ENCODE results near the gene KLHL1. TPM values are rescaled to one million over a fixed set of nuclear protein-coding genes. Genes with fewer than 3 reads are reported as not detected.

KLHL1 gene
- total RNA-seq, 1 experiment from 2014 or later = not detected

- TF ChIP-seq ATF3 (IDR thresholded peaks at IDR 0.05) = no peak
- no peak for TF ChIP-seq TCF7L2 (IDR thresholded peaks at IDR 0.05; ENCODE audit: borderline replicate concordance, extremely low read depth, insufficient read depth, insufficient read length)
- TF ChIP-seq ZFX (IDR thresholded peaks at IDR 0.05) = no peak
- TF ChIP-seq CBX3 (IDR thresholded peaks at IDR 0.05; ENCODE audit: low read depth) = no peak
- TF ChIP-seq SP1 (IDR thresholded peaks at IDR 0.05; ENCODE audit: low read depth) = no peak
- TF ChIP-seq EZH2phosphoT487 (IDR thresholded peaks at IDR 0.05; ENCODE audit: borderline replicate concordance) = no peak
Measured at GRCh38 chr13:69681722-69682121, 426.5 kb downstream of the KLHL1 start (continued).

- DNase-seq (ENCODE audit: low read depth, low spot score) = no peak
- H3K27ac ChIP-seq (ENCODE audit: low read depth, low read length) = no peak overlapping the region
- ATAC-seq = no peak
- no peaks in the 10 kb centered on the region for H3K79me2 ChIP-seq (ENCODE audit: insufficient read depth, low read length)
- no peaks in the 10 kb centered on the region for H3K4me1 ChIP-seq (ENCODE audit: control insufficient read depth in 1 of 2, insufficient read depth in 2 of 2, low read length in 2 of 2)
- ChIA-PET POLR2A (no interaction called here), CTCF (no interaction called here), RAD21 (ENCODE audit: low non-redundant PET in 1 of 2, low total read pairs in 2 of 2, uncharacterized antibody in 2 of 2, unreplicated experiment in 2 of 2) (no interaction called here)
- peaks cover 0 to 4% of the 10 kb centered on the region in 2 experiments; a peak in 1 of 4 replicates for H3K9me3 ChIP-seq (ENCODE audit: control insufficient read depth in 1 of 2, insufficient read depth in 1 of 2, low read depth in 1 of 2, low read length in 2 of 2)
- no peak overlapping the region for H3K4me3 ChIP-seq (replicated peaks in 1 of 2; ENCODE audit: low read depth in 1 of 2, low read length in 2 of 2)
- intact Hi-C loops (cut with micrococcal nuclease) = no loop called here
- TF ChIP-seq CBX3 (IDR thresholded peaks at IDR 0.05; ENCODE audit: low read depth) (no peak), SIN3A (IDR thresholded peaks at IDR 0.05; ENCODE audit: low read depth) (no peak), REST (IDR thresholded peaks at IDR 0.05; ENCODE audit: low read depth) (no peak), FOSL1 (IDR thresholded peaks at IDR 0.05; ENCODE audit: low read depth) (no peak), RAD21 (IDR thresholded peaks at IDR 0.05; ENCODE audit: low read depth) (no peak), EZH2phosphoT487 (IDR thresholded peaks at IDR 0.05; ENCODE audit: borderline replicate concordance) (no peak), ZNF274 (IDR thresholded peaks at IDR 0.05; ENCODE audit: low read depth, low read length) (no peak), MAX (IDR thresholded peaks at IDR 0.05) (no peak), JUND (IDR thresholded peaks at IDR 0.05) (no peak), SP1 (IDR thresholded peaks at IDR 0.05; ENCODE audit: low read depth) (no peak), ATF3 (IDR thresholded peaks at IDR 0.05) (no peak), CEBPB (IDR thresholded peaks at IDR 0.05; ENCODE audit: low read depth) (no peak), EZH2 (IDR thresholded peaks at IDR 0.05) (no peak), ZFX (IDR thresholded peaks at IDR 0.05) (no peak), ZBTB33 (IDR thresholded peaks at IDR 0.05; ENCODE audit: extremely low read depth, insufficient replicate concordance, low read length) (no peak), POLR2AphosphoS5 (IDR thresholded peaks at IDR 0.05; ENCODE audit: low read depth, low read length) (no peak), CTCF (IDR thresholded peaks at IDR 0.05 in 2 of 3, conservative IDR thresholded peaks at IDR 0.05 in 1 of 3; ENCODE audit: borderline replicate concordance in 1 of 3, insufficient read depth in 1 of 3, low read depth in 2 of 3, low read length in 2 of 3) (no peak)
- H3K9ac ChIP-seq (ENCODE audit: low read length) = no peak overlapping the region
- H4K20me1 ChIP-seq (ENCODE audit: insufficient read depth) = no peaks in the 10 kb centered on the region
- H3K9me2 ChIP-seq (ENCODE audit: insufficient read depth) = no peaks in the 10 kb centered on the region
- no peaks in the 10 kb centered on the region for H3K36me3 ChIP-seq (ENCODE audit: control insufficient read depth in 1 of 2, insufficient read depth in 2 of 2, low read length in 2 of 2)
- H3K27me3 ChIP-seq (ENCODE audit: insufficient read depth, low read length) = no peaks in the 10 kb centered on the region
- H3K4me2 ChIP-seq (ENCODE audit: low read length) = no peak overlapping the region
- H2AFZ ChIP-seq (ENCODE audit: low read depth, low read length, poor library complexity, severe bottlenecking) = no peak overlapping the region
- no TSS peak for BruUV-seq (replicated peaks)
Measured at GRCh38 chr13:69677343-69677742, 430.9 kb downstream of the KLHL1 start.

Data from HCT116 (cell line).